Ishikawa (cell line): Measurements from ENCODE around the gene ZMYND15.

Source experiments
- CEBPB ChIP-seq: IDR thresholded peaks from 2 replicates; pipeline ENCODE4 v1.6.1; 2012
- CREB1 ChIP-seq: IDR thresholded peaks from 2 replicates; pipeline ENCODE4 v1.6.1; 2012; ENCODE audit warnings: low read depth
- EGR1 ChIP-seq: IDR thresholded peaks from 2 replicates; pipeline ENCODE4 v1.6.1; 2012
- EP300 ChIP-seq: IDR thresholded peaks from 2 replicates; pipeline ENCODE4 v1.6.1; 2012; ENCODE audit warnings: borderline replicate concordance
- FOXM1 ChIP-seq: IDR thresholded peaks from 2 replicates; pipeline ENCODE4 v1.6.1; 2012; ENCODE audit warnings: low read depth, borderline replicate concordance
- NFIC ChIP-seq: IDR thresholded peaks from 2 replicates; pipeline ENCODE4 v1.6.1; 2012
- RAD21 ChIP-seq: IDR thresholded peaks from 2 replicates; pipeline ENCODE4 v1.6.1; 2012; ENCODE audit warnings: low read depth
- TAF1 ChIP-seq: IDR thresholded peaks from 2 replicates; pipeline ENCODE4 v1.6.1; 2012; ENCODE audit warnings: low read depth, mild to moderate bottlenecking
- TCF12 ChIP-seq: IDR thresholded peaks from 2 replicates; pipeline ENCODE4 v1.6.1; 2012; ENCODE audit warnings: low read depth
- TEAD4 ChIP-seq: IDR thresholded peaks from 2 replicates; pipeline ENCODE4 v1.6.1; 2012
- YY1 ChIP-seq: IDR thresholded peaks from 2 replicates; pipeline ENCODE4 v1.6.1; 2012; ENCODE audit warnings: low read depth
- ZBTB7A ChIP-seq: IDR thresholded peaks from 2 replicates; pipeline ENCODE4 v1.6.1; 2012; ENCODE audit warnings: low read depth
- TF ChIP-seq, protein P1 (sequence below): IDR thresholded peaks from 2 replicates; pipeline ENCODE4 v1.6.1; 2012; ENCODE audit warnings: low read depth, mild to moderate bottlenecking
- TF ChIP-seq, protein P2 (sequence below): IDR thresholded peaks from 2 replicates; pipeline ENCODE4 v1.6.1; 2012
- TF ChIP-seq, protein P3 (sequence below): IDR thresholded peaks from 2 replicates; pipeline ENCODE4 v1.6.1; 2012

The ZMYND15 gene, protein sequence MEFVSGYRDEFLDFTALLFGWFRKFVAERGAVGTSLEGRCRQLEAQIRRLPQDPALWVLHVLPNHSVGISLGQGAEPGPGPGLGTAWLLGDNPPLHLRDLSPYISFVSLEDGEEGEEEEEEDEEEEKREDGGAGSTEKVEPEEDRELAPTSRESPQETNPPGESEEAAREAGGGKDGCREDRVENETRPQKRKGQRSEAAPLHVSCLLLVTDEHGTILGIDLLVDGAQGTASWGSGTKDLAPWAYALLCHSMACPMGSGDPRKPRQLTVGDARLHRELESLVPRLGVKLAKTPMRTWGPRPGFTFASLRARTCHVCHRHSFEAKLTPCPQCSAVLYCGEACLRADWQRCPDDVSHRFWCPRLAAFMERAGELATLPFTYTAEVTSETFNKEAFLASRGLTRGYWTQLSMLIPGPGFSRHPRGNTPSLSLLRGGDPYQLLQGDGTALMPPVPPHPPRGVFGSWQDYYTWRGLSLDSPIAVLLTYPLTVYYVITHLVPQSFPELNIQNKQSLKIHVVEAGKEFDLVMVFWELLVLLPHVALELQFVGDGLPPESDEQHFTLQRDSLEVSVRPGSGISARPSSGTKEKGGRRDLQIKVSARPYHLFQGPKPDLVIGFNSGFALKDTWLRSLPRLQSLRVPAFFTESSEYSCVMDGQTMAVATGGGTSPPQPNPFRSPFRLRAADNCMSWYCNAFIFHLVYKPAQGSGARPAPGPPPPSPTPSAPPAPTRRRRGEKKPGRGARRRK

DNA sequence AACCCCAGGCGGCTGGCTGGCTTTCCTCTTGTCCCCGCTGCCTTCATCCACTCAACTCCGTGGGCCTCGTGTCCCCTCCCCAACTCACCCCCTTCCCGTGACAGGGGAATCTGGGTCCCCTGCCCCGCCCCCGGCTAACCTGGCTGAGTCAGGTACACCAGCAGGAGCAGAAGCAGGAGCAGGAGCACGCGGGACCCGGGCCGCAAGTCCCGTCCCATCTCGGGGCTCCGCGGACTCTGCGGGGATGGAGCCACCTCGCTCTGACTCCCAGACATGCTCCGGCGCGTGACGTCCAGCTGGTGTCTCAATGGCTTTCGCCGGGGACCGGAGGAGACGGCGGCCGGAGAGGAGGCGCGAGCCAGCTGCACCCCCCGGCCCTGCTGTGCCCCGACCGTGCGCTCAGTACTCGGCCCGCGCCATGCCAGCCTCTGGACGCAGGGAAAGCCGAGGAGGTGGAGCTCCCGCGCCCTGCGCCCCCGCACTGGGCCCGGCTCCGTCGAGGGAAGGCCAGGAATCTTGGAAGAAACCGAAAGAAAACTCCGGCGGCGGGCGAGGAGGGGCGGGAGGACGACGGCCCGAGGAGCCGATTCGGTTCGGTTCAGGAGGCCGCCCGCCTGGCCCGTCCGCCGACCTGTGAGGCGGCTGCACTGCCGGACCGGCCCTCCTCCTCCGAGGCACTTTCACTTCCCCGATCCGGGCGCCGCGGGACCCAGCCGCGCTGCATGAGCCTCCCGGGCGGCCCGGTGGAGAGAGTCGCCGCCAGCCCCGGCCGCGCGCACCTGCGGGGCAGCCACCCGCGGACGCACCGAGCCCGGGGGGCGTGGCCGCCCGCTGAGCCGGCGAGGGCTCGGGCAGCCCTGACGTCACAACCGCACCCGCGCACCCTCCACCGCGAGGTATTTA lies at the start of gene ZMYND15, which contains the start of gene CXCL16:
ZMYND15 (plus strand) TSS at position 712 of the 903 bp plus-strand sequence. CDS start 716 bp downstream, outside the sequence.
CXCL16 (minus strand) TSS at position 807 of the 903 bp plus-strand sequence; CDS start at position 218, 589 bp downstream.
- TF ChIP-seq, protein P1, sequence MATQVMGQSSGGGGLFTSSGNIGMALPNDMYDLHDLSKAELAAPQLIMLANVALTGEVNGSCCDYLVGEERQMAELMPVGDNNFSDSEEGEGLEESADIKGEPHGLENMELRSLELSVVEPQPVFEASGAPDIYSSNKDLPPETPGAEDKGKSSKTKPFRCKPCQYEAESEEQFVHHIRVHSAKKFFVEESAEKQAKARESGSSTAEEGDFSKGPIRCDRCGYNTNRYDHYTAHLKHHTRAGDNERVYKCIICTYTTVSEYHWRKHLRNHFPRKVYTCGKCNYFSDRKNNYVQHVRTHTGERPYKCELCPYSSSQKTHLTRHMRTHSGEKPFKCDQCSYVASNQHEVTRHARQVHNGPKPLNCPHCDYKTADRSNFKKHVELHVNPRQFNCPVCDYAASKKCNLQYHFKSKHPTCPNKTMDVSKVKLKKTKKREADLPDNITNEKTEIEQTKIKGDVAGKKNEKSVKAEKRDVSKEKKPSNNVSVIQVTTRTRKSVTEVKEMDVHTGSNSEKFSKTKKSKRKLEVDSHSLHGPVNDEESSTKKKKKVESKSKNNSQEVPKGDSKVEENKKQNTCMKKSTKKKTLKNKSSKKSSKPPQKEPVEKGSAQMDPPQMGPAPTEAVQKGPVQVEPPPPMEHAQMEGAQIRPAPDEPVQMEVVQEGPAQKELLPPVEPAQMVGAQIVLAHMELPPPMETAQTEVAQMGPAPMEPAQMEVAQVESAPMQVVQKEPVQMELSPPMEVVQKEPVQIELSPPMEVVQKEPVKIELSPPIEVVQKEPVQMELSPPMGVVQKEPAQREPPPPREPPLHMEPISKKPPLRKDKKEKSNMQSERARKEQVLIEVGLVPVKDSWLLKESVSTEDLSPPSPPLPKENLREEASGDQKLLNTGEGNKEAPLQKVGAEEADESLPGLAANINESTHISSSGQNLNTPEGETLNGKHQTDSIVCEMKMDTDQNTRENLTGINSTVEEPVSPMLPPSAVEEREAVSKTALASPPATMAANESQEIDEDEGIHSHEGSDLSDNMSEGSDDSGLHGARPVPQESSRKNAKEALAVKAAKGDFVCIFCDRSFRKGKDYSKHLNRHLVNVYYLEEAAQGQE = no peak
- TF ChIP-seq EGR1 (peak; percentile 89), YY1 (peak; percentile 70), CREB1 (no peak), CEBPB (no peak)
- TF ChIP-seq, protein P2, sequence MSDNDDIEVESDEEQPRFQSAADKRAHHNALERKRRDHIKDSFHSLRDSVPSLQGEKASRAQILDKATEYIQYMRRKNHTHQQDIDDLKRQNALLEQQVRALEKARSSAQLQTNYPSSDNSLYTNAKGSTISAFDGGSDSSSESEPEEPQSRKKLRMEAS = peak; percentile 71; the same call in 1 of the 2 replicates

DNA sequence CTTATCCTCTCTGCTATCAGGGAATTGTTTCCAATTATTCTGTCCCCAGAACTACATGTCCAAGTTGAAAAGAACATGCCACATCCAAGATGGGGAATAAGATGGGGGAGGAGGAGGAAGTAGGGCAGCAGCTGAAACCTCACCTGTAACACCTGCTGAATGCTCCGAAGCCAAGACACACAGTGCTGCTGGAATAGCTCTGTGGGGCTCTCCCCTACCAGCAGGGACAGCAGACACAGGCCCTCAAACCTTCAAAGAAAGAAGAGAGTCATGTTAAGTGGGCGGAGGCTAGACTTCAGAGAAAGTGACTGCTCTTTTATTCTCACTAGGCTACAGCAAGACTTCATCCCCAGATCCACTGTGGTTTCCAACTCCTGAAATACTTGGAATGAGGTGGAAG lies 48.9 kb upstream of the ZMYND15 start:
- TF ChIP-seq EP300 (no peak), ZBTB7A (no peak), FOXM1 (no peak), RAD21 (no peak), CEBPB (no peak), CREB1 (no peak), EGR1 (no peak), TEAD4 (no peak), YY1 (no peak), TAF1 (no peak), NFIC (no peak), TCF12 (no peak)
- TF ChIP-seq, protein P2 = no peak
- TF ChIP-seq, protein P1 = no peak
- TF ChIP-seq, protein P3, sequence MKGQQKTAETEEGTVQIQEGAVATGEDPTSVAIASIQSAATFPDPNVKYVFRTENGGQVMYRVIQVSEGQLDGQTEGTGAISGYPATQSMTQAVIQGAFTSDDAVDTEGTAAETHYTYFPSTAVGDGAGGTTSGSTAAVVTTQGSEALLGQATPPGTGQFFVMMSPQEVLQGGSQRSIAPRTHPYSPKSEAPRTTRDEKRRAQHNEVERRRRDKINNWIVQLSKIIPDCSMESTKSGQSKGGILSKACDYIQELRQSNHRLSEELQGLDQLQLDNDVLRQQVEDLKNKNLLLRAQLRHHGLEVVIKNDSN = no peak

DNA sequence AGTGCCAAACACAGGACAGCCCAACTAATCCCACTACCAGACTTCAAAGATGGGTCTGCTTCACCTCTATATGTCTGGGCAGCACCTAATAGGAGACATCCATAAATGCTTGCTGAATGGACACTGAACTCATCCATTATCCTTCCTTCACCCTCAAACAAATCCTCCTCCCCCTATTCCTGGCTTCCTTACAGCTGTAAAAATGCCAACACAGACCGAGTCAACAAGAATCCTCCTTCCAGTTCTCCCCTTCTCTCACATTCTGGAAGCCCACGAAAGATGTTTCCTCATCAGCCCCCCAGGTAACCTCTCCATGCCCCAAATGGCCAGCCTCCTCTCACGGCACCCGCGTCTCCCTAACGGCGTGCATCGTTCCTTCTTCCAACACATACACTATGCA lies 47.9 kb upstream of the ZMYND15 start:
- TF ChIP-seq RAD21 (no peak), TAF1 (no peak), TCF12 (no peak), TEAD4 (no peak), EP300 (no peak), CREB1 (no peak), NFIC (no peak), FOXM1 (no peak), ZBTB7A (no peak), YY1 (no peak), CEBPB (no peak), EGR1 (no peak)
- TF ChIP-seq, protein P1 = no peak
- TF ChIP-seq, protein P2 = no peak
- TF ChIP-seq, protein P3 = no peak
